SK-N-MC (cell line): ENCODE data around the gene TUBA4A.

ENCODE experiments used
- EZH2 ChIP-seq: fragments of 200-600 bp; sonication (generic); IDR thresholded peaks from one replicate; pipeline ENCODE4 v1.6.1; 2017; ENCODE audit warnings: antibody characterized with exemption
- POLR2AphosphoS5 ChIP-seq: IDR thresholded peaks from 2 replicates; pipeline ENCODE4 v1.6.1; 2012; ENCODE audit warnings: mild to moderate bottlenecking, low read depth, low read length, borderline replicate concordance

DNA sequence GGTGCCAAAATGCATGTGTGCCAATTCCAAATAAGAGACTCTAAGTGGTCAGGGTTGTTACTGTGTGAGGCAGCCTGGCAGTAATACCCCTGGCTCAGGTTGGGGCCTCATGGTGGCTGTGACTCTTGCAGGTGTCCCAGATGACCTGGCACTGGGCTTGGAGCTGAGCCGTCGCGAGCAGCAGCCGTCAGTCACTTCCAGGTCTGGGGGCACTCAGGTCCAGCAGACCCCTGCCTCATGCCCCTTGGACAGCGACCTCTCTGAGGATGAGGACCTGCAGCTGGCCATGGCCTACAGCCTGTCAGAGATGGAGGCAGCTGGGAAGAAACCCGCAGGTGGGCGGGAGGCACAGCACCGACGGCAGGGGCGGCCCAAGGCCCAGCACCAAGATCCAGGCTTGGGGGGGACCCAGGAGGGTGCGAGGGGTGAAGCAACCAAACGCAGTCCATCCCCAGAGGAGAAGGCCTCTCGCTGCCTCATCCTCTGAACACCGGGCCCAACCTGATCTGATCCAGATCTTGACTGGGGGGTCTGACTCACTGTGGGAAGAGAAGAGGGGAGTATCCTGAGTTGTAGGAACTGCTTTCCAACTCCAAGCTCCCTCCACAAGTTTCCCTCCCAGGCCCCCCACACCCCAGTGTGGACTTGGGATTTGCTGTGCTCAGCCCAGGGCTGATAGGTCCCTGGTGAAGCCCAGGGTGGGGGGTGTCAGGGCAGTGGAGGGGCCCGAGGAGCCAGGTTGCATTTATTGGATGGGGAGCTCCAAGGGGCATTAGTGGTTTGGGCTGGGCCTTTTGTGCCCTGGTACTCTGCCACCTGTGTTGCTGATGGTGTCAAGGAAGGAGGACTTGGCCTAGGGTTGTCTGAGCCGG, 31.0 kb upstream of the TUBA4A start:
- TF ChIP-seq EZH2: no peak
- no peak for TF ChIP-seq POLR2AphosphoS5
